ENCODE measurements around the gene KPNA6.
"Not testable (repeated sequence)": the region's sequence is repeated elsewhere in the genome, so short reads cannot be mapped to it uniquely, and the experiment has no call there.

Gene KPNA6

GRCh38 chr1:32142446-32143301, 34.8 kb downstream of the KPNA6 start:
- peak; percentile 28 for DNase-seq (ENCODE audit: low read depth)

GRCh38 chr1:32143302-32143695, 35.4 kb downstream of the KPNA6 start:
- DNase-seq (ENCODE audit: low read depth) = not testable (repeated sequence)

GRCh38 chr1:32144033-32144432, 36.2 kb downstream of the KPNA6 start:
- no peak for DNase-seq (ENCODE audit: low read depth)

- DNase-seq (ENCODE audit: low read depth) = not testable (repeated sequence)
These were observed 39.9 kb downstream of the KPNA6 start for GRCh38 chr1:32147799-32148198.

- DNase-seq (ENCODE audit: low read depth) = no peak
These were observed 43.0 kb downstream of the KPNA6 start for GRCh38 chr1:32150847-32151246.

GRCh38 chr1:32151319-32151787, 43.5 kb downstream of the KPNA6 start:
- DNase-seq (ENCODE audit: low read depth) = no peak

- DNase-seq (ENCODE audit: low read depth) = no peak
These were observed 51.3 kb downstream of the KPNA6 start for GRCh38 chr1:32159189-32159588.

- DNase-seq (ENCODE audit: low read depth) = no peak
These were observed 55.5 kb downstream of the KPNA6 start for GRCh38 chr1:32163405-32163804.

- DNase-seq (ENCODE audit: low read depth) = not testable (repeated sequence)
These were observed 57.8 kb downstream of the KPNA6 start for GRCh38 chr1:32165633-32166032.

- no peak for DNase-seq (ENCODE audit: low read depth)
These were observed 63.1 kb downstream of the KPNA6 start for GRCh38 chr1:32170991-32171390.

- no peak for DNase-seq (ENCODE audit: low read depth)
These were observed 64.9 kb downstream of the KPNA6 start for GRCh38 chr1:32172621-32173245.

GRCh38 chr1:32178380-32179192, 70.7 kb downstream of the KPNA6 start:
- no peak for DNase-seq (ENCODE audit: low read depth)

- DNase-seq (ENCODE audit: low read depth) = no peak
These were observed 71.3 kb downstream of the KPNA6 start for GRCh38 chr1:32179193-32179442.

- DNase-seq (ENCODE audit: low read depth) = peak; percentile 77
These were observed 71.8 kb downstream of the KPNA6 start, which contains the start of gene TXLNA for GRCh38 chr1:32179443-32180185. Gene TXLNA (plus strand): TSS chr1:32179675. CDS start chr1:32180346, 671 bp downstream.

GRCh38 chr1:32180186-32181060, 72.6 kb downstream of the KPNA6 start:
- DNase-seq (ENCODE audit: low read depth) = no peak

GRCh38 chr1:32181065-32181464, 73.2 kb downstream of the KPNA6 start:
- no peak for DNase-seq (ENCODE audit: low read depth)

- no peak for DNase-seq (ENCODE audit: low read depth)
These were observed 73.7 kb downstream of the KPNA6 start for GRCh38 chr1:32181563-32181962.

- no peak for DNase-seq (ENCODE audit: low read depth)
These were observed 74.2 kb downstream of the KPNA6 start for GRCh38 chr1:32182060-32182459.

- no peak for DNase-seq (ENCODE audit: low read depth)
These were observed 76.8 kb downstream of the KPNA6 start for GRCh38 chr1:32184650-32185049.

GRCh38 chr1:32186077-32186476, 78.2 kb downstream of the KPNA6 start:
- no peak for DNase-seq (ENCODE audit: low read depth)

- DNase-seq (ENCODE audit: low read depth) = no peak
These were observed 78.6 kb downstream of the KPNA6 start for GRCh38 chr1:32186491-32186890.

Data from HS-5 (cell line).